ENCODE results near the gene FLRT3. TPM values are rescaled to one million over a fixed set of nuclear protein-coding genes. Genes with fewer than 3 reads are reported as not detected.

FLRT3 gene
- total and polyA plus RNA-seq, 7 donors = under 0.01 to 9.6 (median 3.6) TPM; not detected in 1

DNA sequence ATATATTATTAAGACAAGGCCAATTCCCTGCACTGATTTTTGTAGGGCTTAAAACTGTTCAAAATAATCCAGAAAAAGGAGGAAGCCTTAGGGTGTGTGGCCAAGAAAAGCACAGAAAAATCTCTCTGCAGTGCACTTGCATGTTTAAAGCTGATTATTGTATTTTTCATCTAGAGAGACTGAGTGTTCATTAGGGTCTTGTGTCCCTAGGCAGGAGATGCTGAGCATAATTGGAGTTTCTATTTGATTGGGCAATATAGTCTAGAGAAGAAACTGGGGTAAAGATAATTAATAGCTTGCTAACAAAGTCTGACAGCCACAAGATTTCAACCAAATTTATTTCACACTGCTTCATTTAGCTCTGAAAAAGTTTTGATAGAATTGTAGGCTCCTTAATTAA, 2.4 kb downstream of the FLRT3 start:
- H3K4me1 ChIP-seq = peaks cover 0 to 22% (median 10%) of the 10 kb centered on the region in 4 donors
- no peaks in the 10 kb centered on the region for H3K9me3 ChIP-seq
- H3K36me3 ChIP-seq = no peaks in the 10 kb centered on the region
- TF ChIP-seq EP300 (IDR thresholded peaks at IDR 0.05) = no peak
- no peak for TF ChIP-seq POLR2A (IDR thresholded peaks at IDR 0.05)
- TF ChIP-seq, protein P1, sequence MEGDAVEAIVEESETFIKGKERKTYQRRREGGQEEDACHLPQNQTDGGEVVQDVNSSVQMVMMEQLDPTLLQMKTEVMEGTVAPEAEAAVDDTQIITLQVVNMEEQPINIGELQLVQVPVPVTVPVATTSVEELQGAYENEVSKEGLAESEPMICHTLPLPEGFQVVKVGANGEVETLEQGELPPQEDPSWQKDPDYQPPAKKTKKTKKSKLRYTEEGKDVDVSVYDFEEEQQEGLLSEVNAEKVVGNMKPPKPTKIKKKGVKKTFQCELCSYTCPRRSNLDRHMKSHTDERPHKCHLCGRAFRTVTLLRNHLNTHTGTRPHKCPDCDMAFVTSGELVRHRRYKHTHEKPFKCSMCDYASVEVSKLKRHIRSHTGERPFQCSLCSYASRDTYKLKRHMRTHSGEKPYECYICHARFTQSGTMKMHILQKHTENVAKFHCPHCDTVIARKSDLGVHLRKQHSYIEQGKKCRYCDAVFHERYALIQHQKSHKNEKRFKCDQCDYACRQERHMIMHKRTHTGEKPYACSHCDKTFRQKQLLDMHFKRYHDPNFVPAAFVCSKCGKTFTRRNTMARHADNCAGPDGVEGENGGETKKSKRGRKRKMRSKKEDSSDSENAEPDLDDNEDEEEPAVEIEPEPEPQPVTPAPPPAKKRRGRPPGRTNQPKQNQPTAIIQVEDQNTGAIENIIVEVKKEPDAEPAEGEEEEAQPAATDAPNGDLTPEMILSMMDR (IDR thresholded peaks at IDR 0.05) = no peak
- TF ChIP-seq POLR2AphosphoS5 (IDR thresholded peaks at IDR 0.05) = no peak
- H3K27me3 ChIP-seq = no peaks in the 10 kb centered on the region
- intact Hi-C loops (cut with DNase I) = loop anchor here (5.0 to 10.0 kb wide), 2 partner anchors 1320 to 1597 kb away; no protein-coding TSS in a partner anchor
- peak overlapping the region in 3 of 4 donors; percentile 47 to 84 (median 82) for H3K27ac ChIP-seq
- H3K4me3 ChIP-seq = peak overlapping the region; percentile 16 to 58 (median 52)
- no peak for DNase-seq

GRCh38 chr20:14334306-14334930, 3.0 kb downstream of the FLRT3 start:
- WGBS, 2 donors = 36 to 50% methylated on average over 3 of the region's 3 CpGs
- peak; percentile 67 for DNase-seq

DNA sequence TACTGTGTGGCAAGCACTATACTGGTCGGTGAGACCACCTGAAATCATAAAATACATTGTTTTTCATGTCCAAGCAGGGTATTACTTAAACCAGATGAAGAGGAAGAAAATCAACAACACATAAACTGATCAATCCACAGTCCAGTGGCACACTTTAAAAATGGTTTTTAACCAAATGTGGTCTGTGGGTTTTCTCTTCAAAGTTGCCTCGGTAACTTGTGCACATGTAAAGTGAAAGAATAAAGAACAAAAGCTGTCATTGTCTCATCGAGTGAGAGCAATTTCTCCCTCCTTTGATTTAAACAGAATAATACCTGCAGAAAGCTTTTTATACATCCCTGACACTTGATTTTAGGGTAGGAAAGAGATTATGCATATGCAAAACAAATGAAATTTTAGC, 3.7 kb downstream of the FLRT3 start:
- H3K36me3 ChIP-seq = peaks cover 0 to under 1% (median 0%) of the 10 kb centered on the region in 4 donors
- H3K9me3 ChIP-seq = no peaks in the 10 kb centered on the region
- peak overlapping the region; percentile 0 to 58 (median 52) for H3K4me3 ChIP-seq
- peaks cover 0 to 22% (median 10%) of the 10 kb centered on the region in 4 donors for H3K4me1 ChIP-seq
- peak overlapping the region in 3 of 4 donors; percentile 47 to 84 (median 82) for H3K27ac ChIP-seq
- DNase-seq = no peak
- TF ChIP-seq, protein P1 (IDR thresholded peaks at IDR 0.05) = no peak
- no peak for TF ChIP-seq POLR2A (IDR thresholded peaks at IDR 0.05)
- TF ChIP-seq POLR2AphosphoS5 (IDR thresholded peaks at IDR 0.05) = no peak
- no peak for TF ChIP-seq EP300 (IDR thresholded peaks at IDR 0.05)
- no peaks in the 10 kb centered on the region for H3K27me3 ChIP-seq
- intact Hi-C loops (cut with DNase I) = loop anchor here (10.0 kb wide), 1 partner anchor 1321 kb away; no protein-coding TSS in a partner anchor
- WGBS, 2 donors = 27 to 44% methylated on average over 3 of the region's 3 CpGs

More at GRCh38 chr20:14334306-14334930, 3.0 kb downstream of the FLRT3 start:
- Histone ChIP-seq H3K9me3 (no peaks in the 10 kb centered on the region), H3K27ac (peak overlapping the region in 3 of 4 donors; percentile 47 to 84 (median 82)), H3K27me3 (no peaks in the 10 kb centered on the region), H3K4me1 (peaks cover 0 to 22% (median 10%) of the 10 kb centered on the region in 4 donors), H3K36me3 (no peaks in the 10 kb centered on the region), H3K4me3 (peak overlapping the region; percentile 0 to 58 (median 52))
- no peak for TF ChIP-seq POLR2A (IDR thresholded peaks at IDR 0.05)
- TF ChIP-seq, protein P1 (IDR thresholded peaks at IDR 0.05) = peak in 3 of 4 experiments; percentile 20 to 52 (median 37)
- intact Hi-C loops (cut with DNase I) = loop anchor here (10.0 kb wide), 1 partner anchor 1320 kb away; no protein-coding TSS in a partner anchor

DNA sequence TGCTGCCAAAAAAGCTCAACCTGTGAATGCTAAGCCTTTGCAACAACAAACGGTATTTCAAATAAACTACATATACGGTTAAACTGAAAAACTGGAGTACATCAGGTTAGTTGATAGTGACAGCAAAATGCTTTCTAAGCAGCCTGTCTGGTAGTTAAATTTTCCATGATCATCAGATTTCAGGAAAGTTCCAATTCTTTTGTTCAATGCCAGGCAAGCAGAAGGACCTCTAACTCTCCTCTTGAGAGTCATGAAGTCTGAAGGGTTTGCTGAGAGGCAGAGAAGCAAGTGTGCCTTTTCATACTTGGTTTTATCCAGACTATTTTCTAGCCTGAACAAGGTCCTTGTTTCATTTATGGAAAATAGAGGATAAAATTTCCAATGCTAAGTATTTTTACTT, 4.5 kb downstream of the FLRT3 start:
- Histone ChIP-seq H3K4me3 (peak overlapping the region in 3 of 4 donors; percentile 52 to 58 (median 53)), H3K9me3 (no peaks in the 10 kb centered on the region), H3K36me3 (peaks cover 0 to 5% (median 0%) of the 10 kb centered on the region in 4 donors), H3K4me1 (peaks cover 0 to 22% (median 10%) of the 10 kb centered on the region in 4 donors), H3K27ac (peak overlapping the region in 3 of 4 donors; percentile 47 to 84 (median 82)), H3K27me3 (no peaks in the 10 kb centered on the region)
- TF ChIP-seq, protein P1 (IDR thresholded peaks at IDR 0.05) = no peak
- no peak for TF ChIP-seq POLR2A (IDR thresholded peaks at IDR 0.05)
- no peak for TF ChIP-seq POLR2AphosphoS5 (IDR thresholded peaks at IDR 0.05)
- TF ChIP-seq EP300 (IDR thresholded peaks at IDR 0.05) = no peak
- 85% methylated on average over 2 of the region's 2 CpGs for WGBS, 2 donors
- no peak for DNase-seq
- intact Hi-C loops (cut with DNase I) = loop anchor here (10.0 kb wide), 1 partner anchor 1322 kb away; no protein-coding TSS in a partner anchor
